GM20000 (cell line): ENCODE measurements around the gene TNFSF11.

Source experiments
- DNase-seq: peaks from one replicate; pipeline ENCODE4 v3.0.0; 2012; ENCODE audit warnings: low spot score
- CTCF ChIP-seq: IDR thresholded peaks from 2 replicates; pipeline ENCODE4 v1.5.1; 2012; ENCODE audit warnings: mild to moderate bottlenecking, control low read depth; ENCODE audit errors: extremely low read depth, missing control alignments

The TNFSF11 gene

GRCh38 chr13:42649141-42649540 is 75.2 kb downstream of the TNFSF11 start:
- DNase-seq, result no peak
- no peak for TF ChIP-seq CTCF

GRCh38 chr13:42649831-42650230 is 75.9 kb downstream of the TNFSF11 start:
- no peak for TF ChIP-seq CTCF
- DNase-seq, result no peak

- TF ChIP-seq CTCF, result no peak
- no peak for DNase-seq
These were observed 76.6 kb downstream of the TNFSF11 start for GRCh38 chr13:42650506-42650905.

GRCh38 chr13:42651936-42652641 is 78.1 kb downstream of the TNFSF11 start:
- DNase-seq, result no peak
- TF ChIP-seq CTCF, result no peak

- no peak for DNase-seq
- no peak for TF ChIP-seq CTCF
These were observed 78.9 kb downstream of the TNFSF11 start for GRCh38 chr13:42652642-42653415.

- no peak for DNase-seq
- TF ChIP-seq CTCF, result no peak
These were observed 79.7 kb downstream of the TNFSF11 start for GRCh38 chr13:42653679-42654078.

GRCh38 chr13:42654212-42654611 is 80.3 kb downstream of the TNFSF11 start:
- no peak for TF ChIP-seq CTCF
- DNase-seq, result no peak
